Measurements from ENCODE around the gene TTC39B.
A peak's percentile ranks its signal among the peaks of the same experiment; 100 is the strongest.
"Not testable (repeated sequence)": the region's sequence is repeated elsewhere in the genome, so short reads cannot be mapped to it uniquely, and the experiment has no call there.

Gene TTC39B

DNA sequence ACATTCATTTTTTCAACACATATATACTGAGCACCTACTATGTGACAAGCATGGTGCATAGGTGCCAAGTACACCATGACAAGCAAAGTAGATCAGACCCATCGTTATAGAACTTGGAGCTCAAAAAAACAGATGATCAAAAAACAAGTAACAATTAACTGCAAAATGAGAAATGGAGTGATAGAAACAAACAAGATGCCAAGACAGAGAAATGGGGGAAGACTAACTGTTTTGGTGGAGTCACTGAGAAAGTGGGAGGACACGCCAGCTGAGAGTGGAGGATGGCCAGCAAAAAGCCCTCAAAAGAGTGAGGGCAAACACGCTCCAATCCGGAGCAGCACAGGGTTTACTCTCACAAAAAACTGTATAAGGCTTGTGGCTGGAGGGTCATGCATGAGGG lies 50.6 kb downstream of the TTC39B start:
- DNase-seq, result no peak

DNA sequence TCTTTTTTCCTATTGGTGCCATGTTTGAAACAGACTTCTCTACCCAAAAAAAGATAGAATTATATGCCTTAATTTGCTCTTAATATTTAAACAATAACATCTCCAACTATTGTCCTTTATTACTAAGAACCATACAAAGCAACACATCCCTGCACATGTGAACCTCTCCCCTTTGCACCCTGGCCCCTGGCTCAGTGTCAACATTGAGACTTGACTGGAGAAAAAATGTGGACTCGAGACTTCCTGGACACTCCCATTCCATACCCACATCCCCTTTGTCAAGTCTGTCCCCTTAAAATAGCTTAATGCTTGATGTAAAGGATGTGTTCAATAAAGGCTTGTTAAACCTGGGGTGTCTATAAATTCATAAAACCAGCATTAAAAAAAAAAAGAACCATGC lies 53.2 kb downstream of the TTC39B start:
- DNase-seq, result no peak

DNA sequence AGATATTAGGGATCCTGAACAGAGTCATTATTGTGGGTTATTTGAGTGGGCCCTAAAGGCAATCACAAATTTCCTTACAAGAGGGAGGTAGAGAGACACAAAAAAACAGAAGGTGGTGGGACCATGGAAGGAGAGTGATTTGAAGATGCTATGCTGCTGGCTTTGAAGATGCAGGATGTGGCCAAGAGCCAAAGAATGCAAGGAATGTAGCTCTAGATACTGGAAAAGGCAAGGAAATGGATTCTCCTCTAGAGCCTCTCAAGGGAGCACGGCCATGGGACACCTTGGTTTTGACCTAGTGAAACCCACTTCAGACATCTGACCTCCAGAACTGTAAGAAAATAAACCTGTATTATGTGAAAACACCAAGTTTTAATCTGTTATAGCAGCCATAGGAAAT lies 53.8 kb downstream of the TTC39B start:
- DNase-seq, result no peak

DNA sequence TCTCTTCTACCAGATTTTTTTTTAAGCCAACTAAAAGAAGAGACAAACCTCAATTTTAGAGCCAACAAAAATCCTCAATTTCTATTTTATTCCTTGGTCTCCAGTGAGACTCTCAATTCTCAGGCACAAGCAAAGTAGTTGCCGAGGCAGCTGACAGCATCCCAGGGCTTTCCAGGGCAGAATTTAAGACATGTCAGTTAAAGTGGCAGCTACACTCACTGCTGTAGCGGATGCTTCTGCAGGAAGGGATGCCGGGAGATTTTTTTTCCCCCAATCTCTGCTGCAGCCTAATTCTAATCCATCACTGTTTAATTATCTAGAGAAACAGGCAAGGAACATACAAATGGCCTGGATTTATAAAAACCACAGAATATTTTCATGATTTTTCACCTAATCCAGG lies 57.0 kb downstream of the TTC39B start:
- no peak for DNase-seq

DNA sequence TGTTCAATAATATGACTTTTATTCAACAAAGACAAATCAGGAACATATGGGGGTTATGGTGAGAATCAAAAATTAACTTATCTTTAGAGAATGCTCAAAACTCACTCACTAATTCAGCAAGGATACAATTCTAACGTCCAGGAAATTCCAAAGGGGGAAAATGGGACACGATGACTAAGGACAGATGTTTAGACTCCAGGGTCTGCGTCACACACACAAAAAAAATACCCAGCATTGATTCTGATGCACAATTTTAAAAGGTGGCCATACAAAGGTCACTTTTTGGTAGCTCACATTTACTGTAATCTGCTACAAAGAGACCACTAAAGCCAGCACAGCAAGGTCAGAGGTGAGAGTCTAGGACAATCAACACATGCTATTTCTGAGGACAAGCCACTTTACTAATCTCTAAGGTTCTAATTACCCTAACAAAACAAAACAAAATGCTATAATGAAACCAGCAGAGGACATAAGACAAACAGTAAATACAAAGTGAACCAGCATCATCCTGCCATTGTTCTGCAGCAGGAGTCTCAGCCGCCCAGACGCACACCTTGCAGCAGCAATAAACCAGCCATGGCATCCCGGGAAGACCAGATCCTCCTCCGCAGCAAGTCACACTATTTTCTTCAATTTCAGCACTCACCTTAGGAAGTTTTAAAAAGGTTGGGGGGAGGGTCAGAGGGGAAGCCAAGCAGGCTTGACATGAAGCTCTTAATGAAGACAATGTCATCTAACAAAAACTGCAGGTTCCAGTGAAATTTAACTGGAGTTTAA lies 57.8 kb downstream of the TTC39B start:
- DNase-seq, result no peak

DNA sequence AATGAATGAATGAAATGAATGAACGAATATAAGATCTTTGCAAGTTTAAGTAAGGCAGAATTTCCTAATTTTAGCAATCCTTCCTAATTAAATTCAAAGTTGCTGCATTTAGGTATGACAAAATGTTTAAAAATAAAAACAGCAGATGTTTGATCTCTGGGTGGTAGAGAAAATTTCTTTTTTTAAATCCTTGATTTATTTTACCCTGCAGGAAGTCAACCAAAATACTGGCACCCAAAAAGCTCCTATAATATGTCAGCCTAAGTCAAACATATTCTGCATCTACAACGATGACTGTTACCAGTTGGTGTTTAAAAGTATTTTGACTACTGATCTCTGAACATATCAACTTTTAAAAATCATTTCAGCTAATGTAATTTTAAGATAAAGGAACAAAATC lies 58.4 kb downstream of the TTC39B start:
- DNase-seq, result no peak

DNA sequence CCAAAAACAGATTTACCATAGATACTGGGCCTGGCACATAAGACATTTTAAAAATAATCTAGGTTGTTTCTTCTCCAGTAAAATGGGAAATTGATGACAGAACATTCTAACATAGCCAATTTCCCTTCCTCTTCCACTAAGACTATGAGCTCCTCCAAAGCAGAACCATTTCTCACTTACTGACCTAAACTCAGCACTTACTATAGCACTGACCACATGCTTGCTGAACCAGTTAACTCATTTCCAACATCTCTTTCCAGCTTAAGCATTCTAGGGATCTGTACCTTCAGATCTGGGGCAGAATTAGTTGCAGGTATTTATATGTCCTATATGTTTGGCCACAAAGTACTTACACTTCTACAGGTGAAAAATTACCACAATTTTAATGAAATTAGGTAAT lies 58.9 kb downstream of the TTC39B start:
- no peak for DNase-seq

DNA sequence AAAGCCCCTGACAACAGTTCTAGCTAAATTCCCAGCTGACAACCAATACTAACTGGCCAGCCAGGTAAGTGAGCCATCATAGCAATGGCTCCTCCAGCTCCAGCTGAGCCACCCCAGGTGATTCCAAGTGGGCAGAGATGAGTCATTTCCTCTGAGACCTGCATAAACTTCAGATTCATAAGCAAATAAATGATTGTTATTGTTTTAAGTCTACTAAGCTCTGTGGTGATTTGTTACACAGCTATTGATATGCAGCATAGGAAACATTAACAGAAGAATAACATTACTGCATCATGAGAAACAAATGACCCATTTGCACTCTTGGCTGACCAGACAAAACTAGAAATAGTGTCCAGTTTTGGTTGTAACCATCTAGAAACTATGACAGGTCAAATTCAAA lies 60.3 kb downstream of the TTC39B start:
- no peak for DNase-seq

DNA sequence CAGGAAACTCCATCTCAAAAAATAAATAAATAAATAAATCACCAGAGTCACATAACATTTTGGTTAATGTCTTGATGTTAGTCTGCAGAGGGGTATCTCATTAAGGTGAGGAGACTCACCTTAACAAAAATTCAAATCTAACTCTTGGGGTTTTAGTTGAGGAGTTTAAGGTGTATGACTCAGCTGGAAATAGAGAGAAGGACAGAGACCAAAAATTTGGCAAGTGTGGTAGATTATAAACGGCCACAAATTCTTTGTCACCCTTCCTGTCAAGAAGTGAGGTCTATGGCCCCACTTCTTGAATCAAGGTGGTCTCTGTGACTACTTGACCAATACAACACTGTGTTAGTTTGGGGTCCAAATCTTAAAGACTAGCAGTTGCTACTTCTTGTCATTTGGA lies 60.8 kb downstream of the TTC39B start:
- no peak for DNase-seq

DNA sequence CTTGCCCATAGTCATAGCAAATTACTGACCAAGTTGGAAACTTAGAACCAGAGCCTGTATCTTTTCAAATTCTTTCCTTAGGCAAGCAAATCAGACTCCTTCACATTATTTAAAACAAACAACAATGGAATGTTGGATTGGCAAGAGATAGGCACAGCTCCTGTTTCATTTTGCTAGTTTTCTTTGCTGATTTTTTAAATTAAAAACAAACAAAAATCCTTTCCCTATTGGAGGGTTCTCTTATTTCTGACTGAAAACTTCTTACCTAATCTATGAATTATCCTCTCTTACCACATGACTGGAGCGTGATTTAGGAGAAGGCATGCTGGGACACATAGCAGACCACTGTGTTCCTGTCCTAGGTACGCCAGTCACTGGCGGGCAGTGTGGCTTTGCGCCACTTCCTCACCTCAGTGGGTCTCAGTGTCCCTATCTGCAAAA lies 63.0 kb downstream of the TTC39B start:
- no peak for DNase-seq

DNA sequence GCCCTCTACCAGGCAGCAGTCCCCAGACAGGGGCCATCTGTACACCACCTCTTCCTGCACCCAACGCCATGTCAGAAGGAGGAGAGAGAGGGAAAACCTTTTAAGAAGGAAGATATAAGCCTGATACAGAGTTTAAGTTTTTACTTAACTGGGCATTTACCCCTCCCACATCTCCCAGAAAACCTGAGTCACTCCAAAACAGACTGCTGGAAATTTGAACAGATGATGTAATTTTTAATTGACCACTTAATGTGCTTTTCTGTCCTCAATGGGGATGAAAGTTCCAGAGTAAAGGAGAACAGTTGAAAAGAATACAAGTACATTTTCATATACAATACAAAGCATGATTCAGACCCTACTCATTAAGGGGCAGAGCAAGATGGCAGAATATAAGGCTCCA lies 63.9 kb downstream of the TTC39B start:
- peak; percentile 23 for DNase-seq

DNA sequence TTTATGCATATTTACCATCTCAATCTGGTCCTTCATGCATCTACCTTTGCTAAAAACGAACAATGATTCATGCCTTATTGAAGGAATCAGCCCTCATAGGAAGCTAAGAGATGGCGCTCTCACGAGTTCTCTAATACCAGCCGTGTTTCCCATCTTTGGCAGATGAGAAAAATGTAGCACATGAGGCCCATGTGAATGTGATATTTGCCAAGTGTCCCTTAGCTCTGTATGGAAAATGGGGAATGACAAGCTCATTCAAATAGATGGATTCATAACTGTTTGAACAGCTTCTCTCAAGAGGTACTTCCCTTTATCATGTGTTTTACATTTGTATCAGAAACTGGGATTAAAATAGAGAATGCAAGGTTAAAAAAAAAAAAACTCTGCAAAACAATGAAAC lies 66.1 kb downstream of the TTC39B start:
- DNase-seq, result peak; percentile 78

DNA sequence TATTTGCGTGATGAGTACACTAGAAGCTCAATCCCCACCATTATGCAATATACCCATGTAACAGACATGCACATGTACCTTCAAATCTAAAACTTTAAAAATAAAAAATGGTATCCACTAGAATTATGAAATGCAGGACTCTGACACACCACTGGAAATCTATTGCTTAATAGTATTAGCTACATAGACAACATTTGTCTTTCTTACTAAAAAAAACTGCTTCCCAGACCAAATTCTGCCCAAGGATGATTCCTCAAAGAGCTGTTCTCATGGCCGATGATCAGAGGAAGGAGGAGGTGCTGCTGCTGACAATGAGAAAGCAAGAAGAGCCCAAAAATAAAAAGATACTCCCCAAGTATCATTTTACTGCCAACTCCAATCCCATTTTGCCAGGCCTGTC lies 67.2 kb downstream of the TTC39B start:
- no peak for DNase-seq

DNA sequence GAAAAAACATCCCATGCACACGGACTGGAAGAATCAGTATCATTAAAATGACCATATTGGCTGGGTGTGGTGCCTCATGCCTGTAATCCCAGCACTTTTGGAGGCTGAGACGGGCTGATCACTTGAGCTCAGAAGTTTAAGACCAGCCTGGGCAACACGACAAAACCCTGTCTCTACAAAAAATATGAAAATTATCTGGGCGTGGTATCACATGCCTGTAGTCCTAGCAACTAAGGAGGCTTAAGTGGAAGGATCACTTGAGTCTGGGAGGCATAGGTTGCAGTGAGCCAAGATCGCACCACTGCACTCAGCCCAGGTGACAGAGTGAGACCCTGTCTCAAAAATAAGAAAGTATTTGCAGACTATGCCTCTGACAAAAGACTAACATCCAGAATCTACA lies 68.4 kb downstream of the TTC39B start:
- DNase-seq, result no peak

DNA sequence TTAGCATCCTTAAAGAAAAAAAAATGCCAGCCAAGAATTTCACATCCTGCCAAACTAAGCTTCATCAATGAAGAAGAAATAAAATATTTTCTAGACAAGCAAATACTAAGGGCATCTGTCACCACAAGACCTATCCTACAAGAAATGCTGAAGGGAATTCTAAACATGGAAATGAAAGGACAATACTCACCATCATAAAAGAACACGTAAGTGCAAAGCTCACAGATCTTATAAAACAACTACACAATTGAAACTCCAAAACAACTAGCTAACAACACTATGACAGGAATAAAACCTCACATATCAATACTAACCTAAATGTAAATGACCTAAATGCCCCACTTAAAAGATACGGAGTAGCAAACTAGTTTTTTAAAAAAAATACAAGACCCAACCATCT lies 71.4 kb downstream of the TTC39B start:
- no peak for DNase-seq

DNA sequence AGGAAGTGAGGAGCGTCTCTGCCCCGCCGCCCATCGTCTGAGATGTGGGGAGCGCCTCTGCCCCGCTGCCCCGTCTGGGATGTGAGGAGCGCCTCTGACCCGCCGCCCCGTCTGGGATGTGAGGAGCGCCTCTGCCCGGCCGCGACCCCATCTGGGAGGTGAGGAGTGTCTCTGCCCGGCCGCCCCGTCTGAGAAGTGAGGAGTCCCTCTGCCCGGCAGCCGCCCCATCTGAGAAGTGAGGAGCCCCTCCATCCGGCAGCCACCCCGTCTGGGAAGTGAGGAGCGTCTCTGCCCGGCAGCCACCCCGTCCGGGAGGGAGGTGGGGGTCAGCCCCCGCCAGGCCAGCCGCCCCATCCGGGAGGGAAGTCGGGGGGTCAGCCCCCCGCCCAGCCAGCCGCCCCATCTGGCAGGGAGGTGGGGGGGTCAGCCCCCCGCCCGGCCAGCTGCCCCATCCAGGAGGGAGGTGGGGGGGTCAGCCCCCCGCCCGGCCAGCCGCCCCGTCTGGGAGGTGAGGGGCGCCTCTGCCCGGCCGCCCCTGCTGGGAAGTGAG lies 73.0 kb downstream of the TTC39B start:
- DNase-seq, result not testable (repeated sequence)

DNA sequence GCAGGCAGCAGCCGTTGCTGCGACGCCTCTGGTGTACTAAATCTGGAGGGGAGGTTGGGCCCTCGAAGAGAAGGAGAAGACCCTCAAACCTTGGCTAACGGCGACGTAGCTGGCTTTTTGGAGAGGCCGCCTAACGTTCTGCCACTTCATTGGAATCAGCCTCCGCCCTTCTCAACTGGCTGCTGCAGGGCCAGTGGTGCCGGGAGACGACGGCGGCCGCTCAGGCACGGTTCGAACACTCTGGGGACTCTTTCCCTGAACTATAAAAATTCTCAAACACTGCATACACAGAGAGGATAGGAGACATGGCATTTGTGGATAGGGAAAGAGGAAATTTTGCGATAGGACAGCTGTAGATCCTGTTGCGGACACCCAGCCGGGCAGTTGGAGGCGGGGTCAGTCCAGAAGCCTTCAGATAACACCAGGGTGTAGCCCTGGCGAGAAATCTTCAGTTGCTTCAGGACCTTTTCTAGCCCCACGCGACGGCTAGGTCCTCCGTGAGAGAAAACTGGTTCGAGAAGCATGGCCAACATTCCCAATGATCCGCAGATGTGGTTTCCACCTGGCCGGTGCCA lies 74.2 kb downstream of the TTC39B start:
- DNase-seq, result not testable (repeated sequence)

DNA sequence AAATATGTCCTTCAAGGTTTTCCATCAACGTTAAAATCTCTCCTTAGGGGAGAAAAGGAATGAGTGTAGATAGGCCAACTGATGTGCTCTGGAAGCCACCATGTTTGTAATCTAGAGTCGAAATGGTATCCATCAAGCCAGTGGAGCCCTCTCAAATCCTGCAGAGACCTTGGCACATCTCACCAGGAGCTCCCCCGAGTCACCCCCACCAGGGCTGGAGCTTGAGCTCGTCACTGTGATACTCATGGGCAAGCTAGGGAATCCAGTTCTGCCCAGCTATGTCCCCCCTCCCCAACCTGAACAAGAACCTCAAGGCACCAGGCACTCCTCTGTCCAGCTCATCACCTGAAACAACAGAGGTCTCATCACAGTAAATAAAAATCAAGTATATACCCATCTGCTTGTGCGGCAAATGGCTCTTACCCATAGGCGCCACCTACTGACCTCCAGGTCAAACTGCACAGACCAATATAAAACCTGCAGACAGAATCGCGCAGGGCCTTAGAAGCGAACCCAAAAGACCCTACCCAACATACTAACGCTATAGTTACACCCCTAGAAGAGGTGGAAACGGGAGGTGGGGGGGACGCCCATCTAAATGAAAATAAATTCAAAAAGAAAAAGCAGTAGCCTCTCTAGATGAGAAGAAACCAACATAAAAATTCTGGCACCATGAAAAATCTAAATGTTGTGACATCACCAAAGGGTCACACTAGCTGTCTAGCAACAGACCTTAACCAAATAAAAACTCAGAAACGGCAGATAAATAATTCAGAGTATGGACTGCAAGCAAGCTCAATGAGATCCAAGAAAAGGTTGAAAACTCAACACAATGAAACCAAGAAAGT lies 75.0 kb downstream of the TTC39B start:
- no peak for DNase-seq

DNA sequence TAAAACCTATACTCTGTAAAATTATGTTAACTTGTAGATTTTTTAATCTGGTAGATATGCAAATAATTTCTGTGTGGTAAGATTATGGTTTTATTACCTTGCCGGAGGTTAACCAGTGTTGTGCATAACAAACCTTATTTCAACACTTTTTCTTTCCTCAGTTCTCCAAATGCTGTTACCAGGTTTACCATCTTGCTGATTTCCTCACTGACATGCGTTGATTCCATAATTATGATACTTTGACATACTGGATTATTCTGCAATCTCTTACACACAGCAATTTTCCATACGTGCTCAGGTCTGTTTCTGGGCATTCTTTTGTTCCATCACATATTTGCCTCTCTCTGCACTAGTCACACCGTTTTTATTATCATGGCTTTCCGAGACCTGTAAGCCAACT lies 77.6 kb downstream of the TTC39B start:
- DNase-seq, result no peak

DNA sequence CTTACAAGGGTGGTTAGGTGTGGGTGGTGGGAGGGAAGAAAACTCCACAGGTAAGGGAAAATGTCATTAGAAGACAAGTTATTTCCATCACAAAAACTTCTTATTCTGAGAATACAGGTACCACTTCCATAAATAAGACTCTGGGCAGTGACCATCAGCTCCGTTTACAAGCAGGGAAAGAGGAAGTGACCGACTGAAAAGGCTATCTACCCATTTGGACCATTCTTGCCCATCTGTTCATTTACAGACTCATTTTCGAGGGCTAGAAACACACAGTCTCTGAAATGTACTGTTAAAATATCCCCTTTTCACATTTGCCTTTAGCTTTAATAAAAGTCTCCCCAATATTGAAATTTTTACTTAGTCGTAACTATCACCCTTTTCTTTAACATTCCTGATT lies 79.5 kb downstream of the TTC39B start:
- no peak for DNase-seq

DNA sequence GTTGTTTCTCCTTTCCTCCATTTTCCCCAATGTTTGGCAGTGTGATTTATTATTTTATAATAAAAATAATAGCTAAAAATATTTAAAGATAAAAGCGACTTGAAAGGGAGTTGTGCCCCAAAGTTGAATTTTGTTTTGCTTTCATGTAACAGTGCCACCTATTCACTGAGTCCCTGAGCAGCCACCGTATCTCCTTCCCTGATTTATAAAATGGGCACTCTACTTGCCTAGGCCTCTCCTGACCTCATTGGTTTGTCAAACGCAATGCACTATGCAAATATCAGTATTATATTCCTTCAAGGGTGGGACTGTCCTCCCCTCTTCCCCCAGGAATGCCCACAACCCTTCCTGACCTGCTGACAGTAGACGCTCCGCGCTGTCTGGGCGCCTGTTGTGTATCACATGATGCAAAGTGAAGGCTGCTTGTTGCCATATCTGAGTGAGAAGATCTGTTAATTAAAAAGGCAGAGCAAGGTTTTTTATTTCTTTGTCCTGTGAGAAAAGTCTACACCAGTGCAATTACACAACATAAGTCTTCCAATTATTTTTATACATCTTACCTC lies 81.4 kb downstream of the TTC39B start:
- no peak for DNase-seq

DNA sequence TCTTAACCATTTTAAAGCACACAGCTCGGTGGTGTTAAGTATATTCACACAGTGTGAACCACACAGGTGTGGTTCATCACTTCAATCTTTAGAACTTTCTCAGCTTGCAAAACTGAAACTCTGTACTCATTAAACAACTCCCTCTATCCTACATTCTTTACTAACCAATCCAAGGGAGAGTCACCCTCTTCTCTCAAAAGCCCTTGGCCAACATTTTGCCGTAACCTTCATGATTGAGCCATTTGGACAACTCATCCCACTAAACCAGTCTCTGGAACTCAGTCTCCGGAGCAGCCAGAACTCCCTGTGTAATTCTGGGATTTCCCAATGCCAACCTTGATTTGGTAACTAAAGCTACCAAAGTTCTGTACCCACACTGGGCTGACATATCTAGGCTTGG lies 84.7 kb downstream of the TTC39B start:
- DNase-seq, result no peak

DNA sequence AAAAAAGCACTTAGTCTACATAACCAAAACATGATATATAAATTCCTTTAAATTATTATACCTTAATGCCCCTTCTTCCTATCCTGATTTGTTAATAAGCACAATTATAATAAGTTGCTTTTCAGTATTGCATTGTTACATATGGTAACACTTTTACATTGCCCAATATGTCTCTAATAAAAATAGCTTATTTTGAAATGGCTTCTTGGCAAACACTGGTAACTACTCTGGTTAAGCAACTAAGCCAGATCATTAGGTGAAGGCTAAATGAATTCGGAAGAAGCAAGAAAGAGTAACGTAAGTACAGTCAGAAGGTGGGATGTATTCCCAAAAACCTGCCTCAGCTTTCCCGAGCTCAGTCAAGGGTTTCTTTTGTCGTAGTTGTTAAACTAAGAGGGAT lies 85.3 kb downstream of the TTC39B start:
- no peak for DNase-seq

Data from NCI-H774 (cell line).